ENCODE data around the gene APBB1. TPM values are rescaled to one million over a fixed set of nuclear protein-coding genes. Genes with fewer than 3 reads are reported as not detected.

The APBB1 gene
- total and polyA plus RNA-seq, 9 of the 15 experiments (the other 6 are each of a cell fraction or from before 2014, with no cell fraction given): 0.04 to 0.73 (median 0.40) TPM

DNA sequence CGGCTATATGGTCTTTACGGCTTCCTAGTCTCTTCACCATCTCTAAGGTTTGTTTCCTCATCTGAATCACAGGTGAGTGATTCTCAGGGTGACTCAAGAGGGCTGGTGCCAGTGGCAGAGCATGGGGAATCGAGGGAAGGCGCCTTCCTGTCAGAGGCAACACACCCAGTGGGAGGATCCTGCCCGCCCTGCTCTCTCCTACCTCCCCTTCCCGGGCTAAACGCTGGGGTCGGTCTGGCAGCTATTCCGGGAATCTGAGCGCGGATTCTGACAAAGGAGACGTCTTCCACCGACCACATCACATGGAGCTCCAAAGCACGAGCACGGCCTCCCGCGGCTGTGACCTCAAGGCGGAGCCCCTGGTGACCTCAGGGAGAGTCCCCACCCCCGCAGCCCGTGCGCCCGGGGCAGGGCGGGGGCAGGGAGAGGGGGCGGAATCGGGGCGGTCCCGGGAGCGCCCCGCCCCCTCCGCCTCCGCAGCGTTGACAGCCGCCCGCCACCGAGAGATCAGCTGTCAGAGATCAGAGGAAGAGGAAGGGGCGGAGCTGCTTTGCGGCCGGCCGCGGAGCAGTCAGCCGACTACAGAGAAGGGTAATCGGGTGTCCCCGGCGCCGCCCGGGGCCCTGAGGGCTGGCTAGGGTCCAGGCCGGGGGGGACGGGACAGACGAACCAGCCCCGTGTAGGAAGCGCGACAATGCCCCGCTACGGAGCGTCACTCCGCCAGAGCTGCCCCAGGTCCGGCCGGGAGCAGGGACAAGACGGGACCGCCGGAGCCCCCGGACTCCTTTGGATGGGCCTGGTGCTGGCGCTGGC lies 28.8 kb downstream of the APBB1 start, which contains the start of gene SMPD1 (continued):
- TF ChIP-seq MYBL2 (IDR thresholded peaks at IDR 0.05; ENCODE audit: low read depth) (no peak), MYBL2 (CRISPR knock-in tag; IDR thresholded peaks at IDR 0.05; ENCODE audit: borderline replicate concordance) (no peak), ILF3 (IDR thresholded peaks at IDR 0.05; ENCODE audit: borderline replicate concordance) (no peak), RBM17 (IDR thresholded peaks at IDR 0.05; ENCODE audit: borderline replicate concordance, low read depth, low read length) (no peak), PML (IDR thresholded peaks at IDR 0.05; ENCODE audit: low read length) (peak; percentile 46; the same call in 1 of the 2 replicates), ZNF586 (CRISPR knock-in tag; conservative IDR thresholded peaks at IDR 0.05) (no peak), JUN (IDR thresholded peaks at IDR 0.05; ENCODE audit: borderline replicate concordance, low read depth, low read length) (0 out of 2 replicates have a peak, but pooled peaks have one; percentile 55), JUN (CRISPR knock-in tag; IDR thresholded peaks at IDR 0.05; ENCODE audit: borderline replicate concordance) (no peak), ZNF12 (CRISPR knock-in tag; IDR thresholded peaks at IDR 0.05) (no peak), DPF2 (IDR thresholded peaks at IDR 0.05) (peak; percentile 75), SRSF1 (IDR thresholded peaks at IDR 0.05; ENCODE audit: low read depth, low read length) (no peak), ZC3H11A (IDR thresholded peaks at IDR 0.05; ENCODE audit: low read depth, low read length) (no peak), LARP7 (IDR thresholded peaks at IDR 0.05) (peak; percentile 76; the same call in 1 of the 2 replicates), PRPF4 (IDR thresholded peaks at IDR 0.05; ENCODE audit: insufficient read depth, low read depth, low read length, poor library complexity, severe bottlenecking) (no peak), GTF2F1 (IDR thresholded peaks at IDR 0.05; ENCODE audit: low read depth, low read length) (no peak), SMARCA4 (IDR thresholded peaks at IDR 0.05) (no peak; the same call in 1 of the 2 replicates), ESRRB (CRISPR knock-in tag; IDR thresholded peaks at IDR 0.05; ENCODE audit: borderline replicate concordance) (no peak), ZNF75A (CRISPR knock-in tag; IDR thresholded peaks at IDR 0.05) (no peak)
- TF ChIP-seq, protein P1, sequence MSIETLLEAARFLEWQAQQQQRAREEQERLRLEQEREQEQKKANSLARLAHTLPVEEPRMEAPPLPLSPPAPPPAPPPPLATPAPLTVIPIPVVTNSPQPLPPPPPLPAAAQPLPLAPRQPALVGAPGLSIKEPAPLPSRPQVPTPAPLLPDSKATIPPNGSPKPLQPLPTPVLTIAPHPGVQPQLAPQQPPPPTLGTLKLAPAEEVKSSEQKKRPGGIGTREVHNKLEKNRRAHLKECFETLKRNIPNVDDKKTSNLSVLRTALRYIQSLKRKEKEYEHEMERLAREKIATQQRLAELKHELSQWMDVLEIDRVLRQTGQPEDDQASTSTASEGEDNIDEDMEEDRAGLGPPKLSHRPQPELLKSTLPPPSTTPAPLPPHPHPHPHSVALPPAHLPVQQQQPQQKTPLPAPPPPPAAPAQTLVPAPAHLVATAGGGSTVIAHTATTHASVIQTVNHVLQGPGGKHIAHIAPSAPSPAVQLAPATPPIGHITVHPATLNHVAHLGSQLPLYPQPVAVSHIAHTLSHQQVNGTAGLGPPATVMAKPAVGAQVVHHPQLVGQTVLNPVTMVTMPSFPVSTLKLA (conservative IDR thresholded peaks at IDR 0.05): peak; percentile 87 to 94
- TF ChIP-seq, protein P2, sequence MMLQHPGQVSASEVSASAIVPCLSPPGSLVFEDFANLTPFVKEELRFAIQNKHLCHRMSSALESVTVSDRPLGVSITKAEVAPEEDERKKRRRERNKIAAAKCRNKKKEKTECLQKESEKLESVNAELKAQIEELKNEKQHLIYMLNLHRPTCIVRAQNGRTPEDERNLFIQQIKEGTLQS (IDR thresholded peaks at IDR 0.05): peak; percentile 58; the same call in 1 of the 2 replicates
- TF ChIP-seq, protein P2 (CRISPR knock-in tag; conservative IDR thresholded peaks at IDR 0.05): no peak
- TF ChIP-seq, protein P3, sequence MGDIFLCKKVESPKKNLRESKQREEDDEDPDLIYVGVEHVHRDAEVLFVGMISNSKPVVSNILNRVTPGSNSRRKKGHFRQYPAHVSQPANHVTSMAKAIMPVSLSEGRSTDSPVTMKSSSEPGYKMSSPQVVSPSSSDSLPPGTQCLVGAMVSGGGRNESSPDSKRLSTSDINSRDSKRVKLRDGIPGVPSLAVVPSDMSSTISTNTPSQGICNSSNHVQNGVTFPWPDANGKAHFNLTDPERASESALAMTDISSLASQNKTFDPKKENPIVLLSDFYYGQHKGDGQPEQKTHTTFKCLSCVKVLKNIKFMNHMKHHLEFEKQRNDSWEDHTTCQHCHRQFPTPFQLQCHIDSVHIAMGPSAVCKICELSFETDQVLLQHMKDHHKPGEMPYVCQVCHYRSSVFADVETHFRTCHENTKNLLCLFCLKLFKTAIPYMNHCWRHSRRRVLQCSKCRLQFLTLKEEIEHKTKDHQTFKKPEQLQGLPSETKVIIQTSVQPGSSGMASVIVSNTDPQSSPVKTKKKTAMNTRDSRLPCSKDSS (IDR thresholded peaks at IDR 0.05; ENCODE audit: low read depth, partially characterized antibody): no peak
- TF ChIP-seq, protein P4, sequence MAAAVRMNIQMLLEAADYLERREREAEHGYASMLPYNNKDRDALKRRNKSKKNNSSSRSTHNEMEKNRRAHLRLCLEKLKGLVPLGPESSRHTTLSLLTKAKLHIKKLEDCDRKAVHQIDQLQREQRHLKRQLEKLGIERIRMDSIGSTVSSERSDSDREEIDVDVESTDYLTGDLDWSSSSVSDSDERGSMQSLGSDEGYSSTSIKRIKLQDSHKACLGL (CRISPR knock-in tag; IDR thresholded peaks at IDR 0.05; ENCODE audit: borderline replicate concordance, poor library complexity, severe bottlenecking): no peak

All from K562 (cell line).